ENCODE data around the gene WWC1.

Gene WWC1

DNA sequence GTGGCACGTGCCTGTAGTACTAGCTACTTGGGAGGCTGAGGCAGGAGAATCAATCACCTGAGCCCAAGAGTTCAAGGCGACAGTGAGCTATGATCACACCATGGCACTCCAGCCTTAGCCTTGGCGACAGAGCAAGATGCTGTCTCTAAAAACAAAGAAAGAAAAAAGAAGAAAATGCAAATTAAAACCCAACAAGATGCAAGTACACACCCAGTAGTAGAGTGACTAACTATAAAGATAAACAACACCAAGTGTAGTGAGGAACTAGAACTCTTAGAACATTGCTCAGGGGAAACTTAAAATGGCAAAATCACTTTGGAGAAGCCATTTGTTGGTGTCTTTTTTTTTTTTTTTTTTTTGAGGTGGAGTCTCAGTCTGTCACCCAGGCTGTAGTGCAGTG lies 160.1 kb downstream of the WWC1 start:
- DNase-seq = no peak

DNA sequence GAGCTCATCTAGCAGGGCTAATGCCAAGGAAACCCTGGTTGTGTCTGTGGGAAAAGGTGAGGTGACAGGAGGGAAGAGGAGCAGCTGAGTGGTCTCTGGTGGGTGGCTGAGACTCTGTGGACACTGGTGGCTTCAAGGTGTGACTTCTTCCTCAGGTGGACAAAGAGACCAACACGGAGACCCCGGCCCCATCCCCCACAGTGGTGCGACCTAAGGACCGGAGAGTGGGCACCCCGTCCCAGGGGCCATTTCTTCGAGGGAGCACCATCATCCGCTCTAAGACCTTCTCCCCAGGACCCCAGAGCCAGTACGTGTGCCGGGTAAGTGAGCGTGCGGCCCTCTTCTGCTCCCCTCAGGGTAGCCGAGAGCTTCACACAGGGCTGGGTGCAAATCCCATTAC lies 163.8 kb downstream of the WWC1 start:
- DNase-seq = no peak

DNA sequence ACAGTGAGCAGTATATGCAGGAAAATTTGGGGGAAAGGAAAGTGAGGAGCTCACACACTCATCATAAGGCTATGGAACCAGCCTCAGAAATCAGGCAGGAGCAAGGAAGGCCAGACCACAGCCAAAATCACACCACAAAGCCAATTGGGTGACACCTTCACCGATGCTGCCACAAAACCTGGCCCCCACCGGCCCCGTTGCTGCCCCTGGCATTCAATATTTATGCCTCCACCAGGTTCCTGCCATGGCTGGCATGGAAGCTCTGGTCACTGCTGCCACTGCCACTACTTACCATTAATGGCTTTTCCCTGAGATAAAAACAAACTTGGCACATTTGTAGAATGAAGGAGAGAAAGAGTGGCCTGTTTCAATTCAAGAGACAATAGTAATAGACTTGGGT lies 166.1 kb downstream of the WWC1 start:
- no peak for DNase-seq

DNA sequence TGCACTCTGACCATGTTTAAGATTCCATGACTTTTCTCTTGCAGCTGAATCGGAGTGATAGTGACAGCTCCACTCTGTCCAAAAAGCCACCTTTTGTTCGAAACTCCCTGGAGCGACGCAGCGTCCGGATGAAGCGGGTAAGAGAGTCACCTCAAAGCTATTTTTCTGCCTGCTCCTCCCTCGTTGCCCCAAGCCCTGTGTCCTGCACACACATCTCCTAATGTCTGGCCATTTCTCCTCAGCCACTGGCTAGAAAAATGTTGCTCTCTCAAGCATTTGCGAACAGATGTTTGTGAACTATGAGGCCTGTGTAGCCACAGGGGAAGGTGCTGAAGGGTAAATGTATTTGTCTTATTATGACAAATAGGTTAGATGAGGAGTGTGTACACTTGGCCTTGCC lies 169.2 kb downstream of the WWC1 start:
- DNase-seq = no peak

DNA sequence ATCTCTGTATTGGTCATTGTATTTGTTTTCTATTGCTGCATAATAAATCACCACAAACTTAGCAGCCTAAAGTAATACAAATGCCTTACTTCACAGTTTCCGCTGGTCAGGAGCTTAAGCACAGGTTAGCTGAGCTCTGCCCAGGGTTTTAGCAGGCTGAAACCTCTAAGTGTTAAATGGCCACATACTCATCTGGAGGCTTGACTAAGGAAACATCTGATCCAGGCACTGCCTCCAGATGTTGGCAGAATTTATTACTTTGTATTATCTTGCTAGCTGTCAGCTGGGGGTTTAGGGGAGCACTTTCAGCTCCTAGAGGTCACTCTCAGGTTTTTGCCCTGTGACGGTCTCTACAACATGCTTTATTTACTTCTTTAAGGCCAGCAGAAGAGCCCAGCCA lies 171.6 kb downstream of the WWC1 start:
- no peak for DNase-seq

DNA sequence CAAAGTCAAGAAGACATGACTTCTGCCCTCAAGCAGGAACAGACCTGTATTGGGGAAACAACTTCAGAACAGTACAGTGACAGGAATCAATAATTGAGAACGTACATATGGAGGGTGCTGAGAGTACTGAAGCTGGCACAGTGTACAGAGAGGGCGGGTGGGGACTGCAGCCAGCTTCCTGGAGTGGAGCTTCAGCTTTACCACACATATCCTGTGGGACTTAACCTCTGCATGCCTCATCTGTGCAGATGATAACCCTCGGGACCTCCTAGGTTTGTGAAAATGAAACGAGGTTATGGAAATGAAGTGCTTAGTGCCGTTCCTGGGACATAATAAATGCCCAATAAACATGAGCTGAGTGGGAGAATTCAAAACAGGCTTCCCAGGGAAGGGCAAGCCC lies 172.8 kb downstream of the WWC1 start:
- no peak for DNase-seq

DNA sequence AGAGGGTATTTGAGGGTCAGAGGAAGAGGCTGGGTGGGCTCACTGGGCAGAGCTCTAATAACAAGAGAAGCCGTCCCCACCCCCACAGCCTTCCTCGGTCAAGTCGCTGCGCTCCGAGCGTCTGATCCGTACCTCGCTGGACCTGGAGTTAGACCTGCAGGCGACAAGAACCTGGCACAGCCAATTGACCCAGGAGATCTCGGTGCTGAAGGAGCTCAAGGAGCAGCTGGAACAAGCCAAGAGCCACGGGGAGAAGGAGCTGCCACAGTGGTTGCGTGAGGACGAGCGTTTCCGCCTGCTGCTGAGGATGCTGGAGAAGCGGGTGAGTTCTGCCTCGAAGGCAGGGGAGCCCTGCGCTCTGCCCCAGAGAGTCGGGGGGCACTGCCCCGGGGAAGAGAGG lies 173.2 kb downstream of the WWC1 start:
- no peak for DNase-seq

DNA sequence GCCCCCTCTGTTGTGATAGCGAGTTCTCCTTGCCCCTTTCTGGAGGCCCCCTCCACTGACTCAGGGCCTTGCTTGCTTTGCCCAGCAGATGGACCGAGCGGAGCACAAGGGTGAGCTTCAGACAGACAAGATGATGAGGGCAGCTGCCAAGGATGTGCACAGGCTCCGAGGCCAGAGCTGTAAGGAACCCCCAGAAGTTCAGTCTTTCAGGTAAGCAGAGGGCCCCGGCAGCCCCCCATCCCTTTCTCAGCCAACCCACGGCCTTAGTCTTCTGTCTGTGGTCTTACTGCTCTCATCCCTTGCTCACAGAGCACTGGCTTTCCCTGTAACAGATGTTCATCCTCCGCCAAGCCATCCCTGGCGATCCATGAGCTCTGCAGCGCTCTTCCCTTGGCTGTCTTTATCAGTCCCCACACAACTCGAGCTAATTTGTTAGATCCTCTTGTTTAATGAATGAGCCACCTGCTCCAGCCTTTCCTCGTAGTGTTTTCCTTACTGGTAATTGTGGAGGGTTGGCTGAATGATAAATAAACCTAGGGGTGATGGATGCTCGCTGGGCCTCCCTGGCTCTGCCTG lies 176.4 kb downstream of the WWC1 start:
- DNase-seq = peak; percentile 4 to 16

DNA sequence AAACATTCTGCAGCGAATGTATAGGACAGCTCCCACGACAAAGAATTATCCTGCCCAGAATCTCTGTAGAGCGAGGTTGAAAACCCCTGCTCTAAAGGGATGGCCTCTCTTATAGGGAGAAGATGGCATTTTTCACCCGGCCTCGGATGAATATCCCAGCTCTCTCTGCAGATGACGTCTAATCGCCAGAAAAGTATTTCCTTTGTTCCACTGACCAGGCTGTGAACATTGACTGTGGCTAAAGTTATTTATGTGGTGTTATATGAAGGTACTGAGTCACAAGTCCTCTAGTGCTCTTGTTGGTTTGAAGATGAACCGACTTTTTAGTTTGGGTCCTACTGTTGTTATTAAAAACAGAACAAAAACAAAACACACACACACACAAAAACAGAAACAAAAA lies 177.4 kb downstream of the WWC1 start:
- no peak for DNase-seq

DNA sequence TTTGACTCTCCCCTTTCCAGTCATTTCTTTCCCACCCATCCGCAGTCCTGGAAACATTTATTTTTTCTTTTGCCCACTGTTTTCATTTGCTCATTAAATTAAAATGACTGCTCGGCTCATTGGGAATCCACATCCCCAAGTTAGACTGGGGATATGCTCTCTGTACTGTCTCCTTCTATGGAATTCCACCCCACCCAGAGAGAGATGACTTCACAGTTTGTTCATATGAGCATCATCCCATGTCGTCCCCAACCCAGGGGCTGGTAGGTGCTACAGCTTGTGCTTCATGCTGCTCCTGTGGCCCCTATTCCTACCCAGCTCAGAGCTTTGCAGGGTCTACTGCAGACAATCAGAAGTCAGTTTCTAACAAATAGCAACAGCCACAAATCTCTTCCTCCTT lies 178.4 kb downstream of the WWC1 start:
- DNase-seq = no peak

DNA sequence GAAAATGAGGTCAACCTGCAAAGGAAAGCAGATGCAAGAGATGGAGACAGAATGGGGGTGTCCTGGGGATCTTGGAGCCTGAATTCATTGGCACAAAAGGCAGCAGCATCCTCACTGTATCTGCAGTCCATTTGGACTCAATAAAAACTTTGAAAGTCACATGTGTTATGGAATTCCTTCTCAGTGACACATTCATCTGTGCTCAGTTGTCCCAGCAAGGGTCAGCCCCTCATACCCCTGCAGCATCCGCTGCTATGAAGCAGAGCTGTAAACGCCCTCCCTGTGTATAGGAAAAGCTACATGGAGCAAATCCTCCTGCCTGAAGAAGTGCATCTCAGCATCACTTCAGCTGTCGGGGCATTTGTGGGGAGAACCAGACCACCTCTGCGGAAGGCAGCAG lies 180.3 kb downstream of the WWC1 start:
- DNase-seq = no peak

DNA sequence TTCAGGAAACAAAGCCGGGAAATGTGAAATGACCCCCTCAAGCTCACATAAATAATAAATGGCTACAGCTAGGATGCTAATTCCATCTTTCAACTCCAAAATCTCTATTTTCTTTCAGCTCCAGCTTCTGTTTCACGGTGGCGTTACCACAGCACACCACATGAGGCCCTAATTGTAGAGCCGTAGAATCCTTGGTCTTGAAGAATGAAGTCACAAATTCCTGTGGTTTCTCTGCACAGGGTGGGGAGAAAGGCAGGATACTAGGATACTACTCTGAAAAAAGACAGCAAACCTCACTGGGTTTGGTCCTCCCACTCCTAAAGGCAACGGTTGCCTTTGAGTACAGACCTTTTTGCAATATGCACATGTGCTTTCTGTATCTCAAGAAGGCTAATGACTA lies 180.9 kb downstream of the WWC1 start:
- no peak for DNase-seq

DNA sequence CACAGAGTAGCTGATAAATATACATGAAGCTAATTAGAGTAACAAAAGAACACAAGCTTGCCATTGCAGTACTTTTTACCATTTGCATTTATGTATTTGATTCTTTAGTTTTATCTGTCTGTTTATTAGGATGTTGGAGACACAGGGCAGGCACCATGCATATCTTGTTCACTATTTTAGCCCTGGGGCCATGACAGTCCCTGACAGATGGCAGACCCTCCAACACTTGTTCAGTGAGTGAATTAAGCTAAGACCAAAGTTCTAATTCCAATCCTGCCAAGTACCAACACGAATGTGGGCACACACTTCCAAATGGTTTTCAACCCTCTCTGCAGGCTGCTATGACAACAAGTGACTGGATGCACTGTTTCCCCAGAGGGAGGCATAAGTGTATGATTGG lies 182.9 kb downstream of the WWC1 start:
- DNase-seq = no peak

DNA sequence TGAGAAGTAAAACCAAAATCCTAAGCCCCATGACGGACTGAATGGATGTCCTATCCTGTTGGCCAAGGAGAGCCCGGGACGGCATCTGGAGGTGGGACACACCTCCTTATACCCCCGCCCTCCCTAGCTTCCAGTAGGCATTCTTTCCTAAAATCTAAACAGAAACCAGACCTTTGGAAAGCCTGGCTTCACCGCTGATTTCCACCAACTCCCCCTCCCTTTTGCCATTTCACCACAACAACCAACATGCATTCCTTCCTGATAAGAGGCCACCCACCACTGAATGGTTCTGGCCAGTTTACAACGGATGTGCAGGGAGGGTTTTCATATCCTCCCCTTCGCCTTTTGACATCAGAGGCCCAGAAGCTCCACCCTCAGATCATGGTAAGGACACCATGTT lies 185.6 kb downstream of the WWC1 start:
- no peak for DNase-seq

DNA sequence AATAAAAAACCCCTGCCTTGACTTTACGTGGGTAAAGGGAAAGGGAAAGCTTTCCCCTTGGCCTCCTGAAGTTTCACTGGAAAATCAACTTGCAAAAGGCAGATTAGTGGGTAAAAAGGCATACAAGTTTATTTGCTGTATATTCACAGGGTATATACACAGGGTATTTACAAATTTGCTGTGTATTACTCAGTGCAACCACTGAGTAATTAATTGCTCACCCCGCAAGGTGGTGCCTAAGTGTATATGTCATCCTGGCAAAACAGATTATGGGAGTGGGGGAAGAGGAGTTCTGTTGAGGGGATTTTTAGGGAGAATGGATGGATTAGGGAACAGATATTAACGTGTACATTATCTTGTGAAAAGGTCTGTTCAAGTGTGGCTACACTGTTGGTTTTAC lies 187.7 kb downstream of the WWC1 start:
- no peak for DNase-seq

DNA sequence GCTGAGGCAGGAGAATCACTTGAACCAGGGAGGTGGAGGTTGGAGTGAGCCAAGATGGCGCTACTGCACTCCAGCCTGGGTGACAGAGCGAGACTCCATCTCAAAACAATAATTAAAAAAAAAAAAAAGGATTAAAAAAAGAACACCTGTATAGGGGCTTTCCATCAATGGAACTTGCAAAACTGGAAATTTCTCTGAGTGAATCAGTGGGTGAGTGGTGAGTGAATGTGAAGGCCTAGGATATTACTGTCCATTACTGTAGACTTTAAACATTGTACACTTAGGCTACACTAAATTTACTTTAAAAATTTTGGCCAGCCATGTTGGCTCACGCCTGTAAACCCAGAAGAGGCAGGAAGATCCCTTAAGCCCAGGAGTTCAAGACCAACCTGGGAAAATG lies 189.2 kb downstream of the WWC1 start:
- DNase-seq = no peak

DNA sequence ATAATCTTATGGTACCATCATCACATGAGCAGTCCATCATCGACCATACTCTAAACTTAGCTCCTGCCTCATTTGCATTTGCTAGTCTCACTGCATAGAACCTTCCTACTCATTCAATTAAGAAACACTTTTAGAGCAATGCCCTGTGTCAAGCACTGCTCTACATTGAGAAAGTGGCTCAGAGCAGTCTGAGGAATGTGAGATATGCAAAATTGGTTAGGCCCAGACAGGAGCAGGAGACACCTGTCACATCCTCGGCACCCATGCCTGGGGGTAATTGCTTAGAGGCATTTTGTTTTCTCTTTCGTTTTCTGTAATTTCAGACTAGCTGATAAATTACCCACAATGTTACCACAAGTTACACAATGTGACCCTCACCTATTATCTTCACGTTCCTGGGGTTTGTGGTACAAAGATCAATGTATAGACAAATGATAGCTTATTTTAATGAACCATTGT lies 189.9 kb downstream of the WWC1 start:
- DNase-seq = no peak

DNA sequence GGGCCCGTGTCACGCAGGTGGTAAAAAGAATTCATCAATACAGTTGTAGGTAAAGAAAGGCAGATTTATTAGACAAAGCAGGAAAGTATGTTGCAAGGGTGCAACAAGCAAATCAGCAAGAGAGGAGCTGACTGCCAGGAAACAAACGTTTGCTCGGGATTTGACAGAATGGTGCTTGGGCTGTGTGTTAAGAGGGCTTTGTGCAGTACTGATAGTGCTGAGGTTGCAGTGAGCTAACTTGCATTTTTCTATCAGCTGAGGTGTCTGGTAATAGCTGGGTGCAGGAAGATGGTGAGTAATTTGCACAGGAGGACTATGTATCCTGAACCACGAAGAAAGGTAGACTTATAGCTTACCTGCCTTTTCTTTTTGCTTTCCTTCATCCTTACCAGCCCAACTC lies 190.9 kb downstream of the WWC1 start:
- DNase-seq = no peak

DNA sequence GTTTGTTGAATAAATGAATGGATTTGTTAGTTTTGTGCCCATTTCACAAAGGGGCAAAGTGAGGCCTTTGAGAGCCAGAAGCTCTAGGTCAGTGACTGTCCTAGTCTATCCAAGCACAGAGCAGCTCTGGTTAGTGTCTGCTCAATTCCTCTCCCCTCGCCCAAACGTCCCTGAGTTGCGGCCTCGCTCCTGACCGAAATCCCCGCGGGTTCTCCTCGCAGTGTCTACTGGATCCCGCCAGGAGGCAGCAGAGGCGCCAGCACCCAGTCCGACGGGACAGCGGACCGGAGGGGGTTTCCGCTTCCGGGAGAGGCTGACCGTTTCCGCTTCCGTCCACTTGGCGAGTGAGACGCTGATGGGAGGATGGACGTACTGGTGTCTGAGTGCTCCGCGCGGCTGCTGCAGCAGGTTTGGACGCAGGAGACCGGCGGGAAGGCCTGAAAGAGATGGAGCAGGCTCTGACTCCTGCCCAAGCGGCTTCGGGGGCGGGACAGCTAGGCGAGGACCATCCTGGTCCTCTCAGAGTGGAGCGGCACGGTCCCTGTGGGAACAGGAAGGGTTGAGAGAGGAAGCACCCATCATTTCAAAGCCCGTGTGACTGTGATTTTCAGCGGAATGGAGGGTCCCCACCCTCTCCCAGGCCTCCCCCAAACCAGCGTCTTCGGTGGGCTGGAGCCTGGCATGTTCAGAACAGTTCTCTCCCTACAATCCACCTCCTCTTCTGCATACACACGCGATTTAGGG lies 194.9 kb downstream of the WWC1 start, which contains the start of gene RARS1:
RARS1 (plus strand) TSS at position 336 of the 744 bp plus-strand sequence; CDS start at position 364, 28 bp downstream.
- DNase-seq = peak; percentile 90

DNA sequence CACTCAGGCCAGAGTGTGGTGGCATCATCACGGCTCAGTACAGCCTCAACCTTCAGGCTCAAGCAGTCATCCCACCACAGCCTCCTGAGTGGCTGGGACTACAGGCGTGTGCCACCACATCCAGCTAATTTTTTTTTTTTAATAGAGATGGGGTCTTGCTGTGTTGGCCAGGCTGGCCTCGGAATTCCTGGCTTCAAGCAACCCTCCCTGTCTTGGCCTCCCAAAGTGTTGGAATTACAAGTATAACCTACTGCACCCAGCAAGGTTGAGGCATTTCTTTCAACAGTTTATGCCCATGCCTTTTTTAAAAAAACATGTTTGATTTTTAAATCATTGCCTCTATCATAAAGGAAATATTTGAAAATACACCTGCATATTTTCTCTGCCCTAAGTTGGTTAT lies 197.6 kb downstream of the WWC1 start:
- no peak for DNase-seq

DNA sequence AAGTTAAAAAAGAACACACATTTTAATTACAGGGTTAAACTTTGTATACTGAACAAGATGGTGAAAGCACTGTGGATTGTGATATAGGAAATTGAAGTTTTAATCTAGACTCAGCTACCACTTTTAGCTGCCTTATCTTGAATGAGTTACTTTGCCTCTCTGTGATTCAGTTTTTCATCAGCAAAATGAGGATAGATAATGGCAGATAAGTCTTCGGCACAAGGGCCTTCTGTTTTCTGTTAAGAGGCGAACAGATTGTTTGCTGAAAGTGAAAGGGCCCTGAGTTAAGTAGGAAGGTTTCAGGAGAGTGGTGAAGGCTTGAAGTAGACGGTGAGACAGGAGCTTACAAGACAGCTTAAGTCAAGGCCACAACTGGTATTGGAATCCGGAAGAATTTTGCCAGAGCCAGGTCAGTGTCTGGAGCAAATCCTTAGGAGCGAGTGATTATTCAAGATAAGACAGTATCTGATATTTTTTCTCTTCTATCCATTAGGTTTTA lies 202.7 kb downstream of the WWC1 start:
- no peak for DNase-seq

DNA sequence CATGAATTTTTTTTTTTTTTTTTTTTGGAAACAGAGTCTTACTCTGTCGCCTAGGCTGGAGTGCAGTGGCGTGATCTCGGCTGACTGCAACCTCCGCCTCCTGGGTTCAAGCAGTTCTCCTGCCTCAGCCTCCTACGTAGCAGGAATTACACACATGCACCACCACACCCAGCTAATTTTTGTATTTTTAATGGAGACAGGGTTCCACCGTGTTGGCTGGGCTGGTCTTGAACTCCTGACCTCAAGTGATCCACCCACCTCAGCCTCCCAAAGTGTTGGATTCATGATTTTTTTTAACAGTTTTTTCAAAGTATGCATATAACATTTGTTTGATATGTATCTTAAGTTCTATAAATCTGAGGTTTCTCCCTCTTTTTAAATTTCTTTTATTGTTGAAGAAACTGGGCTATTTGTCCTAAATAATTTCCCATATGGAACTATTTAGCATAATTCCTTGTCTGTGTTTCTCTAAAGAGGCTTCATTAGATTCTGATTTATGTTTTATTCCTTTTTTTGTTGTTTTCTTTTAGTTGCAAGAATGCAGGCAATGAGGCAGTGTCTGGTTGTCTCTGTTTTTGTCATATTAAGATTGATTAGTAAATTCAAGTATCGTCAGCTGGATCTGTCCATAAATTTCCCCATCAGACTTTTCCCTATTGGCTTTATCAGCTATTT lies 211.3 kb downstream of the WWC1 start:
- DNase-seq = no peak

DNA sequence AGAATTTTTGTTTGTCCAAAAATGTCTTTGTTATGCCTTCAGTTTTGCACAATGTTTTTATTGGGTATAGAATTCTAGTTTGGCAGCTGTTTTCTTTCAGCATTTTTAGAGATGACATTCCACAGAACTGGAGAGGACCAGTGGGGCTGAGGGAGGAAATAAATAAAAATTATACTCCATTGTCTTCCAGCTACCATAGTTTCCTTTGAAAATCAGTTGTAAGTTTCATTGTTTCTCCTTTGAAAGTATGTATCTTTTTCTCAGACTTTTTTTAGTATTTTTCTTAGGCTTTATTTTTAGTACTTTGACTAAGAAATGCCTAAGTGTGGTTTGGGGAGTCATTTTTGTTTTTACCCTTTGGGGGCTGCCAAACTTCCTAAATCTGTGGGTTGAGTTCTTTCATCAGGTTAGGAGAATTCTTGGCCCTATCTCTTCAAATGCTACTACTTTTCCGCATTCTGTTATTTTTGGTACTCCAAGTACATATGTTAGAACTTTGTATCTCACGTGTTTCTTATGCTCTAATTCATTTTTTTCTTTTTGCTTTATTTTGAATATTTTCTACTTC lies 222.5 kb downstream of the WWC1 start:
- no peak for DNase-seq

Data from SHP77 (cell line).